IPS-18a (cell line): ENCODE results near the gene MDC1.

Source experiments
- H3K27ac ChIP-seq: one replicate; pipeline ENCODE4 v1.5.1; 2013; ENCODE audit warnings: low read length
- H3K27me3 ChIP-seq: one replicate; pipeline ENCODE4 v1.6.1; 2013; ENCODE audit warnings: mild to moderate bottlenecking, low read length; ENCODE audit not compliant: control insufficient read depth, insufficient read depth
- H3K36me3 ChIP-seq: one replicate; pipeline ENCODE4 v1.6.1; 2013; ENCODE audit warnings: low read depth, low read length; ENCODE audit not compliant: control insufficient read depth
- H3K4me1 ChIP-seq: one replicate; pipeline ENCODE4 v1.6.1; 2013; ENCODE audit warnings: low read depth, low read length; ENCODE audit not compliant: control insufficient read depth
- H3K4me3 ChIP-seq: one replicate; pipeline ENCODE4 v1.5.1; 2013; ENCODE audit warnings: low read length
- H3K9ac ChIP-seq: one replicate; pipeline ENCODE4 v1.6.1; 2013; ENCODE audit warnings: mild to moderate bottlenecking, low read length, moderate library complexity
- H3K9me3 ChIP-seq: one replicate; pipeline ENCODE4 v1.6.1; 2013; ENCODE audit warnings: low read depth, low read length; ENCODE audit not compliant: control insufficient read depth

The MDC1 gene

DNA sequence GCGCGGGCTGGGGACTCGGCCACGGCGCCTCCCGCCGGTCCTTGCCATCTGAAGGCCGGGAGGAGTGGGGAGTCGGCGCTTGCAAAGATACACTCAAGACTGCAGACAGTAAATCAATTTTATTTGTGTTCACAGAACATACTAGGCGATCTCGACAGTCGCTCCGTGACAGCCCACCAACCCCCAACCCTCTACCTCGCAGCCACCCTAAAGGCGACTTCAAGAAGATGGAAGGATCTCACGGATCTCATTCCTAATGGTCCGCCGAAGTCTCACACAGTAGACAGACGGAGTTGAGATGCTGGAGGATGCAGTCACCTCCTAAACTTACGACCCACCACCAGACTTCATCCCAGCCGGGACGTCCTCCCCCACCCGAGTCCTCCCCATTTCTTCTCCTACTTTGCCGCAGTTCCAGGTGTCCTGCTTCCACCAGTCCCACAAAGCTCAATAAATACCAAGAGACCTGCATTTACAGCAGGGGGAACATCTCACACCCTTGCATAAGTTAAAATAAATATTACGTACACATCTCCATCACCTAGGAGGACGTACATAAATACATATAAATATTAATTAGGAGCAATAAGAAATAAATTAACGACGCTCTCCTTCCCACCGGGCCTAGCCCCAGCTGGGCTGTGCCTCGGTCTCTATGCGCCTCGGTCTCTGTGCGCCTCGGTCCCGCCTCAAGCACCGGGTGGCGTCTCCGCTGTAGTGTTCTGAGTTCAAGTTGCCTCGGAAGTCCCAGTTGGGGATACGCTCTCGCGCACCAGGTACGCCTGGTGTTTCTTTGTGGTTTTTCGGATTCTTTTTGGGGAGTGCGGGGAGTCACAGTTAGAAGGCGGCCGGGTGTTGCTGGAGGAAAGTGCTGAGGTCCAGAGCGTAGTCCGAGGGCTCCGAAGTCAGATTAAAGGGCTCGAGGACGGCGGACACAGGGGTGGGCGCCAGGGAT, 26.3 kb upstream of the MDC1 start:
- Histone ChIP-seq H3K36me3 (peaks cover 20% of the 10 kb centered on the region), H3K27me3 (no peaks in the 10 kb centered on the region), H3K4me1 (peaks cover 8% of the 10 kb centered on the region), H3K9me3 (no peaks in the 10 kb centered on the region), H3K27ac (peak overlapping the region; percentile 19), H3K4me3 (peak overlapping the region; percentile 91), H3K9ac (peak overlapping the region; percentile 71)

DNA sequence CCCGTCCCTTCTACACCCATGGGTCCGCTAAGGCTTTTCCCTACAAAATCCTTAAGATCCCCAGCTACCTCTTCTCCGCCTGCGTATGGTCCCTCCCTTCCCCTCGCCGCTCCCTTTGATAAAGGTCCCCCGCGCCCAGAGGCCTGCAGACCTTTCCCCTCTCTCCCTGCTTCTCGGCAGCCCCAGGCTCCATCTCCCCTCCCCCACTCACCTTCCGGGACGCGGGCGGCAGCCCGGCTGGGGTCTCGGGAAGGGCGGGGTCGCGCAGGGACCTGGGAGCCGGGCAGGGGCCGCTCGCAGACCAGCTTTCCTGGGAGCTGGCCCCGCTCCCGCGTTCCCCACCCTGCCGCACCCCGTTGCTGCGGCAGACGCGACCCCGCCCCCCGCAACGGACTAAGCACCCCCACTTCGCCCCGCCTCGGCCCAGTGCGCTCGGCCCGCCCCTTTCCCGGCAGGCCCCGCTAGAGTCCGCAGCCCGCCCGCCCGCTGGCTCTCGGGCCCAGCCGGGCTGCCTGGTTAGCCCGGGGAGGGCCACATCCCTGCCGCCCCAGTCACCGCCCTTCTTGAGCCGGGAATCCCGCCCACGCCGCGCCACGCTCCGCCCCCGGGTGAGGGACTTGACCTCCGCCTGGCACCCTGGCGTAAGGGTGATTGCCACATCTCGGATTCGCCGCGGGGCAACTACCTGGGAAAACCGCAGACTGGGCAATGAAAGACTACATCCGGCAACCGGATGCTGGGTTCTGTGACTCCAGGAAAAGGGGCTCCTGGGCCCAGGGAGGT, 25.4 kb upstream of the MDC1 start, which contains the start of gene FLOT1:
Gene FLOT1, minus strand, starts transcription at position 372 of the 783 bp plus-strand sequence. CDS start 498 bp downstream, outside the sequence.
- Histone ChIP-seq H3K36me3 (peaks cover 29% of the 10 kb centered on the region), H3K27ac (peak within 1 kb of the TSS; percentile 30), H3K4me1 (peaks cover 8% of the 10 kb centered on the region), H3K9ac (peak within 1 kb of the TSS; percentile 76), H3K9me3 (no peaks in the 10 kb centered on the region), H3K27me3 (no peaks in the 10 kb centered on the region), H3K4me3 (peak within 1 kb of the TSS; percentile 91)

DNA sequence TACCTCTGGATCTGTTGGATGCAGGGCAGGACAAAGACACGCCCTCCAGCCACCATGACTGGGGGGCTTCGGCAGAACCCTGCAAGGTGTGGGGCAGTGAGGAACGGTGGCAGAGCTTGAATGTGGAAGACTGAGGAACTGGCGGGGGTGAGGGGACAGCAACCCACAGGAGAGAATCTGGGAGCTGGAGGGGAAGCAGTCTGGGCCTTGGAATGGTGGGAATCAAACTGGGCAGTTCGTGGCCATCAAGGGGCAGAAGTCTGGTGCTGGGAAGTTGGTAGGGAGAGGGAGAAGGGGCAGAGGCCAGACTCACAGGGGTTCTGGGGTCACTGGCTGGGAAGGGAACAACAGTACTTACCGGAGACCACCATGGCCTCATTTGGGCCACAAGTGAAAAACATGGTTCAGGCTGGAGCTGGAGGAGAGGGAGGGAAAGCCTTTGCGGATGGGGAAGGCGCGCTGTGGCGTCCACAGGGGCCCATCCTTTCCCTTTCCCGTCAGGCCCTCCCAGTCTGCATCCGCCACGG, 24.8 kb upstream of the MDC1 start:
- Histone ChIP-seq H3K9me3 (no peaks in the 10 kb centered on the region), H3K27ac (peak overlapping the region; percentile 30), H3K4me3 (peak overlapping the region; percentile 91), H3K4me1 (peaks cover 8% of the 10 kb centered on the region), H3K36me3 (peaks cover 35% of the 10 kb centered on the region), H3K9ac (peak overlapping the region; percentile 76), H3K27me3 (no peaks in the 10 kb centered on the region)

DNA sequence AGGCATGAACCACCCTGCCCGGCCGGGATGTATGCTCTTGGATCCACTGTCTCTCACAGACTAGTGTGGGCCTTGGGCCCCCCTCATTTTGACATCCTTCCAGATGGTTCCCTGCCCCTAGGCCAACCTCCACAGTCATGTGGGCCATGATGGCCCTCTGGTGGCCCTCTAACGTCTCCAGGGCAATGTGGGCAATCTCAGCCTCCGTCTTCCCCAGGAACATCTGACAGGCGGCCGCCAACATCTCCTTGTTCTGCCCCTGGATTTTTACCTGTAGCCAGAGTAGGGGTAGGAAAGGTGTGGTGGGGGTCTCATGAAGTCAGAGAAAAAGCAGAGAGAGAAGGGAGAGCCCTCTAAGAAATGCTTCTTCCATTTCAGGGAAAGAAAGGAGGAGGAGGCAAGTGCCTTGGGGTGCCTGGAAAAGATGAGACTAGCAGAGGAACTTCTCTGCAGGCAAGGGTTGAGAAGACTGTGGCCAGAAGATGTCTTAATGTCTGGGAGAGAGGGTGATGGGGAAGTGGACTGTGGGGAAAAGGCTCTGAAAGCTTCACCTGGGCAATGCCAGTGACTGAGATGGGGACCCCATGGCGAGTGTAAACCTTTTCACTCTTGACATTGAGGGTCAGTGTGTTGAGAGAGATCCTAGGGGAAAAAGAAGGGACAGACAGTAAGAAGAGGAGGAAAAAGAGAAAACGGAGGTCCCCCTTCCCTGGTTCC, 24.1 kb upstream of the MDC1 start:
- Histone ChIP-seq H3K4me3 (peak overlapping the region; percentile 91), H3K36me3 (peaks cover 36% of the 10 kb centered on the region), H3K4me1 (peaks cover 8% of the 10 kb centered on the region), H3K9me3 (no peaks in the 10 kb centered on the region), H3K9ac (peak overlapping the region; percentile 76), H3K27ac (no peak overlapping the region), H3K27me3 (no peaks in the 10 kb centered on the region)

DNA sequence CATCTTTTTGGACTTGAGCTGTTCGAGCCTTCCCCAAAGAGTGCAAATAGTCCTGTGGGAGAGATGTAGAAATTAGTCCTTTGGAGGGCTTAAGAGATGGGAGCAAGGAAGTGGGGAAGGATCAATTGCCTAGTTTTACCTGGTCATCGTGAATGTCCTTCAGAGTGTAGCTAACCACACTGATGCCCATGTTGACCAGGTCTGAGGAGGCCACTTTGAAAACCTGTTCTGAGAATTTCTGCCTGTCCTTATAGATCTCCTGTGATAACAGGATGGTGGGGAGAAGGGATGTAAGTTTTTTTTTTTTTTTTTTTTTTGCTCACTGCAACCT, 23.4 kb upstream of the MDC1 start:
- peaks cover 8% of the 10 kb centered on the region for H3K4me1 ChIP-seq
- H3K36me3 ChIP-seq: peaks cover 43% of the 10 kb centered on the region
- H3K9me3 ChIP-seq: no peaks in the 10 kb centered on the region
- no peak overlapping the region for H3K9ac ChIP-seq
- H3K27ac ChIP-seq: no peak overlapping the region
- H3K4me3 ChIP-seq: no peak overlapping the region
- H3K27me3 ChIP-seq: no peaks in the 10 kb centered on the region

DNA sequence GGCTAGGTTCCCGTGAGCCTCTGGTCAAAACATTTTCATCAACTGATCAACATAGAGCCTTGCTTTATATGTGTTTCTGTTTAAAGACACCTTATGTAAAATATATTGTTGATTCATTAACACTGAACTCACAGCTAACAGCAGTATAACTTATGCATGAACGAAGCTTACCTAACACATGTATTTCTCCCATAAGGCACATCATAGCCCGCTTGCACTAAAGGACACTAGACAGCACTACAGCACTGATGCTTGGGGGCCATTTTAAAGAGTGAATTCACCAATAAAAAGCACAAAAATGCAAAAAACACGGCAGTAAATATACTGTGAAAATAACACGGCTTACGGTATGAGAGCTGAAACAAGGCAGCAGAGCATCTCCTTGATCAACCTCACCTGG, 21.5 kb upstream of the MDC1 start:
- Histone ChIP-seq H3K27me3 (no peaks in the 10 kb centered on the region), H3K27ac (no peak overlapping the region), H3K9ac (no peak overlapping the region), H3K4me3 (no peak overlapping the region), H3K36me3 (peaks cover 54% of the 10 kb centered on the region), H3K9me3 (no peaks in the 10 kb centered on the region), H3K4me1 (peaks cover 8% of the 10 kb centered on the region)

DNA sequence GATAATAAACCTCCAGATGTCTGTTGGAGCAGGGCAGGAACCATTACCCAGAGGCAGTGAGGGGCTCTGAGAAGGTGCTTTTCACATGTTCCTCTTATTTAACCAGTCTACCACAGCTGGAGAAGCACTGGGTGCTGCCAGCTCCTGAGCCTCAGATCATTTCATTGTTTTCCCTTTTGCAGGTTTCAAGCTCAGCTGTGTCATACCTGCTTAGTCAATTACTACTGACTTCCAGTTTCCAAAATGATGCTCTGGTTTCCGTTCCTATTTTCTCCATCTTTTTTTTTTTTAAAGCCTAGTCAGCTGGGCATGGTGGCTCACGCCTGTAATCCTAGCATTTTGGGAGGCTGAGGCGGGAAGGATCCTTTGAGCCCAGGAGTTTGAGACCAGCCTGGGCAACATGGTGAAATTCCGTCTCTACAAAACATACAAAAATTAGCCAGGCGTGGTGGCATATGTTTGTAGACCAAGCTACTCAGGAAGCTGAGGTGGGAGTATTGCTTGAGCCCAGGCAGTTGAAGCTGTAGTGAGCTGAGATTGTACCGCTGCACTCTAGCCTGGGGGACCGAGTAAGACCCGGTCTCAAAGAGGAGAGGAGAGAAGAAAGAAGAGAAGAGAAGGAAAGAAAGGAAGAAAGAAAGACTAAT, 18.7 kb upstream of the MDC1 start:
- Histone ChIP-seq H3K36me3 (peaks cover 67% of the 10 kb centered on the region), H3K9me3 (no peaks in the 10 kb centered on the region), H3K27ac (no peak overlapping the region), H3K4me3 (no peak overlapping the region), H3K4me1 (no peaks in the 10 kb centered on the region), H3K27me3 (no peaks in the 10 kb centered on the region), H3K9ac (no peak overlapping the region)

DNA sequence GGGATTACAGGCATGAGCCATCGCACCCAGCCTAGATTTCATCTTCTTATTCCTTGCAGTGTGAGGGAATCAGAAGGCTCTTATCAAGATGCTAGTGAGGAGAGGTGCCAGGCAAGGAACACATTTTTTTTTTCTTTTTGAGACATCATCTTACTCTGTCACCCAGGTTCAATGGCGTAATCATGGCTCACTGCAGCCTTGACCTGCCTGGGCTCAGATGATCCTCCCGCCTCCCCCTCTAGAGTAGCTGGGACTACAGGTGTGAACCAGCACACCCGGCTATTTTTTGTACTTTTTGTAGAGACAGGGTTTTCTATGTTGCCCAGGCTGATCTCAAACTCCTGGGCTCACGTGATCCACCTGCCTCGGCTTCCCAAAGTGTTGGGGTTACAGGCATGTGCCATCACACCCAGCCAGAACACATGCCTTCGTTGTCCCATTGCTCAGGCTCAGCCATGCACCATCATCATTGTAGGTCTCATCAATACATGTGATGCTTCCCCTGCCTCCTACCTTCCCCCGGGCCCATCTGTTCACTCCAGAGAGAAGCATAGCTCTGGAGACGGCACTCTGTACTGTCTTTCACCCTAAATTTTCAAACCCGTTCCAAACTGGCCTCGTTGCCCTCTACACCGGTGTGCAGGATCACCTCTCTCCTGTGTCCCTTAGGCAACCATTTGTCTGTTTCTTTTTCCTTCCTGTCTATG, 15.3 kb upstream of the MDC1 start:
- no peaks in the 10 kb centered on the region for H3K4me1 ChIP-seq
- H3K27ac ChIP-seq: no peak overlapping the region
- H3K9me3 ChIP-seq: no peaks in the 10 kb centered on the region
- no peak overlapping the region for H3K4me3 ChIP-seq
- no peak overlapping the region for H3K9ac ChIP-seq
- H3K36me3 ChIP-seq: peaks cover 58% of the 10 kb centered on the region
- H3K27me3 ChIP-seq: no peaks in the 10 kb centered on the region

DNA sequence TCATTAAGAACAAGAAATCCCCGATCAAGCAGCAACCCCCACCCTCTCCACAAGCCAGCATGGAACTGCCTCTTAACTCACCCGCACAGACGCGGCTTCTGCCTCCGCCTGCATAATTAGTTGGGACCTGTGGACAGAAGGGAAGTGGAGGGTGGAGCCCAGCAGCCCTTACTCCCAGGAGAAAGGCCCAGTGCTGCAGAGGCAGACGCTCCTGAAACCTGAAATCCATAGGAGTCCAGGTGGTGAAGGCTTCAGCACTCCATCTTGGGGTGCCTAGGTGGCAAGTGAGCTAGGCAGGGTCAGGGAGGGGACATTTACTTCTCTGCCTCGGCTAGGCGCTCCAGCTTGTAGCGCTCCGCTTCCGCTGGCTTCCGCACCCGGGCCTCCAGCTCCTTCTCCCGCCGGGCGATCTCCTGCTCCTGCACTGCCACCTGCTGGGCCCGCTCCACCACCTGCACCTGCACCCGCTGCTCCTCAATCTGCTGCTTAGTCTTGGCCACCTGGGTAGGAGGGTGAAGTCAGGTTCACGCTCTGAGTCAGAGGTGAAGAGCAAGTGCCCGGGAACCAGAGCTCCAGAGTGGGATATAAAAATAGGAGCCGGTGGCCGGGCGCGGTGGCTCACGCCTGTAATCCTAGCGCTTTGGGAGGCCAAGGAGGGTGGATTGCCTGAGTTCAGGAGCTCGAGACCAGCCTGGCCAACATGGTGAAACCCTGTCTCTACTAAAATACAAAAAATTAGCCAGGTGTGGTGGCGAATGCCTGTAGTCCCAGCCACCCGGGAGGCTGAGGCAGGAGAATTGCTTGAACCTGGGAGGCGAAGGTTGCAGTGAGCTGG, 13.7 kb upstream of the MDC1 start:
- no peaks in the 10 kb centered on the region for H3K4me1 ChIP-seq
- no peaks in the 10 kb centered on the region for H3K9me3 ChIP-seq
- no peak overlapping the region for H3K9ac ChIP-seq
- H3K27me3 ChIP-seq: no peaks in the 10 kb centered on the region
- peaks cover 50% of the 10 kb centered on the region for H3K36me3 ChIP-seq
- H3K27ac ChIP-seq: no peak overlapping the region
- H3K4me3 ChIP-seq: no peak overlapping the region
